ENCODE measurements around the gene KLHL29.
"Not testable (repeated sequence)": the region's sequence is repeated elsewhere in the genome, so short reads cannot be mapped to it uniquely, and the experiment has no call there.

DNA sequence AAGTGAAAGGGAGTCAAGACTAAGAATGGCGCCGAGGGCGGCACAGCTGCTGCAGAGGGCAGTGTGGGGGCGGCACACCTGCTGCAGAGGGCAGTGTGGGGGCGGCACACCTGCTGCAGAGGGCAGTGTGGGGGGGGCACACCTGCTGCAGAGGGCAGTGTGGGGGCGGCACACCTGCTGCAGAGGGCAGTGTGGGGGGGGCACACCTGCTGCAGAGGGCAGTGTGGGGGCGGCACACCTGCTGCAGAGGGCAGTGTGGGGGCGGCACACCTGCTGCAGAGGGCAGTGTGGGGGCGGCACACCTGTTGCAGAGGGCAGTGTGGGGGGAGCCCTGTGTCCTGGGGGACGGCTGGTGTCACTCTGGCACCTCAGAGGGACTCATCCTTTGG, 36.9 kb upstream of the KLHL29 start:
- TF ChIP-seq, protein P1, sequence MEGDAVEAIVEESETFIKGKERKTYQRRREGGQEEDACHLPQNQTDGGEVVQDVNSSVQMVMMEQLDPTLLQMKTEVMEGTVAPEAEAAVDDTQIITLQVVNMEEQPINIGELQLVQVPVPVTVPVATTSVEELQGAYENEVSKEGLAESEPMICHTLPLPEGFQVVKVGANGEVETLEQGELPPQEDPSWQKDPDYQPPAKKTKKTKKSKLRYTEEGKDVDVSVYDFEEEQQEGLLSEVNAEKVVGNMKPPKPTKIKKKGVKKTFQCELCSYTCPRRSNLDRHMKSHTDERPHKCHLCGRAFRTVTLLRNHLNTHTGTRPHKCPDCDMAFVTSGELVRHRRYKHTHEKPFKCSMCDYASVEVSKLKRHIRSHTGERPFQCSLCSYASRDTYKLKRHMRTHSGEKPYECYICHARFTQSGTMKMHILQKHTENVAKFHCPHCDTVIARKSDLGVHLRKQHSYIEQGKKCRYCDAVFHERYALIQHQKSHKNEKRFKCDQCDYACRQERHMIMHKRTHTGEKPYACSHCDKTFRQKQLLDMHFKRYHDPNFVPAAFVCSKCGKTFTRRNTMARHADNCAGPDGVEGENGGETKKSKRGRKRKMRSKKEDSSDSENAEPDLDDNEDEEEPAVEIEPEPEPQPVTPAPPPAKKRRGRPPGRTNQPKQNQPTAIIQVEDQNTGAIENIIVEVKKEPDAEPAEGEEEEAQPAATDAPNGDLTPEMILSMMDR (IDR thresholded peaks at IDR 0.05) = not testable (repeated sequence)
- TF ChIP-seq POLR2A (IDR thresholded peaks at IDR 0.05) = not testable (repeated sequence)
